SK-N-SH treated with all-trans-retinoic acid at 6 μM for 48 hours (cell line): ENCODE results near the gene CACNA1B.

ENCODE experiments used
- BACH2 ChIP-seq: fragments of 250-450 bp; sonication (Bioruptor Pico); IDR thresholded peaks from 2 replicates; pipeline ENCODE4 v1.9.0; 2021; ENCODE audit warnings: mild to moderate bottlenecking, borderline replicate concordance
- ISL1 ChIP-seq: fragments of 250-450 bp; sonication (Bioruptor Pico); IDR thresholded peaks from 2 replicates; pipeline ENCODE4 v2.1.2; 2022; ENCODE audit warnings: mild to moderate bottlenecking, moderate library complexity
- OSR1 ChIP-seq: fragments of 250-450 bp; sonication (Bioruptor Pico); IDR thresholded peaks from 2 replicates; pipeline ENCODE4 v1.8.0; 2022; ENCODE audit warnings: moderate library complexity, mild to moderate bottlenecking, inconsistent platforms
- RARB ChIP-seq: fragments of 250-450 bp; sonication (Bioruptor Pico); IDR thresholded peaks from 2 replicates; pipeline ENCODE4 v1.8.0; 2021; ENCODE audit warnings: mild to moderate bottlenecking, moderate library complexity
- SNAI2 ChIP-seq: fragments of 250-450 bp; sonication (Bioruptor Pico); IDR thresholded peaks from 2 replicates; pipeline ENCODE4 v1.5.0; 2020; ENCODE audit warnings: mild to moderate bottlenecking, moderate library complexity
- TOX ChIP-seq: fragments of 250-450 bp; sonication (Bioruptor Pico); IDR thresholded peaks from 2 replicates; pipeline ENCODE4 v1.8.0; 2021; ENCODE audit warnings: mild to moderate bottlenecking, moderate library complexity, borderline replicate concordance
- ZFP3 ChIP-seq: fragments of 250-450 bp; sonication (Bioruptor Pico); IDR thresholded peaks from 2 replicates; pipeline ENCODE4 v1.5.0; 2020; ENCODE audit warnings: mild to moderate bottlenecking, moderate library complexity
- ZFP30 ChIP-seq: fragments of 450-650 bp; formaldehyde crosslinking; IDR thresholded peaks from 2 replicates; pipeline ENCODE4 v1.5.0; 2022; ENCODE audit warnings: mild to moderate bottlenecking, moderate library complexity
- ZNF565 ChIP-seq: fragments of 450-650 bp; formaldehyde crosslinking; conservative IDR thresholded peaks from 2 replicates; pipeline ENCODE4 v1.5.0; 2020; ENCODE audit warnings: low read depth, mild to moderate bottlenecking, moderate library complexity
- ZNF8 ChIP-seq: fragments of 450-650 bp; formaldehyde crosslinking; IDR thresholded peaks from 2 replicates; pipeline ENCODE4 v1.5.0; 2020; ENCODE audit warnings: mild to moderate bottlenecking, moderate library complexity
- TF ChIP-seq, protein P1 (sequence below): fragments of 250-450 bp; sonication (Bioruptor Pico); IDR thresholded peaks from 2 replicates; pipeline ENCODE4 v1.5.1; 2020; ENCODE audit warnings: low read depth, mild to moderate bottlenecking, moderate library complexity
- TF ChIP-seq, protein P2 (sequence below): fragments of 250-450 bp; sonication (Bioruptor Pico); IDR thresholded peaks from 2 replicates; pipeline ENCODE4 v1.5.0; 2020; ENCODE audit warnings: mild to moderate bottlenecking, moderate library complexity

DNA sequence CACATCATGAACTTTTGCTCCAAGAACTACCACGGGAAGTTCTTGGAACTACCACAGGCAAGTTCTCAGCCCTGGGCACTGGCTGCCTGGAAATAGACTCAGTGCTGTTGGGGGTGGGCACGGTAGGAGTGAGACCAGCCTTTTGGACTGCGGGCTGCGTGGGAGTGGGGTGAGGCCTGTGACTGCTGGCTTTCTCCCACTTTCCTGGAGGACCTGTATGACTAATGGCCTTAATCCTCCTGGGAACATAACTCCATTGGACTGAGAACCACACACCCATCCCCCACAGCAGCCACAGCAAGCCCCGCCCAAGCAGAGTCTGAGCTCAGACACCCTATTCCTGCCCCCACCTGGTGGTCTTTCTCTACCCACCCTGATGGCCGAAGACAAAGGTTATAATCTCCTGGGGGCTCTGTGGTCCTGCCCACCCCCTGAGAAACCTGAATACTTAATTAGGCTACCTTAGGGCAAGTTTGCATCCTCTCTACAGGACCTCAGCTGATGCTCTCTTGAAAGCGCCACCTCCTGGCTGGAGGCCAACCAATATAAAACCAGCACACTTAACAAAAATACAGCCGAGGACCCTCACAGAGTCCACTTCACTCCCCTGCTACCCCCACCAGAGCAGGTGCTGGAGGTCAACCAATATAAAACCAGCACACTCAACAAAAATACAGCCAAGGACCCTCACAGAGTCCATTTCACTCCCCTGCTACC, 112.6 kb downstream of the CACNA1B start:
- TF ChIP-seq BACH2 (no peak), ZNF565 (CRISPR knock-in tag) (no peak), ISL1 (CRISPR knock-in tag) (no peak), ZNF8 (no peak), RARB (CRISPR knock-in tag) (no peak), ZFP30 (CRISPR knock-in tag) (no peak), OSR1 (CRISPR knock-in tag) (no peak), SNAI2 (CRISPR knock-in tag) (no peak), ZFP3 (CRISPR knock-in tag) (no peak), TOX (CRISPR knock-in tag) (no peak)
- TF ChIP-seq, protein P1, sequence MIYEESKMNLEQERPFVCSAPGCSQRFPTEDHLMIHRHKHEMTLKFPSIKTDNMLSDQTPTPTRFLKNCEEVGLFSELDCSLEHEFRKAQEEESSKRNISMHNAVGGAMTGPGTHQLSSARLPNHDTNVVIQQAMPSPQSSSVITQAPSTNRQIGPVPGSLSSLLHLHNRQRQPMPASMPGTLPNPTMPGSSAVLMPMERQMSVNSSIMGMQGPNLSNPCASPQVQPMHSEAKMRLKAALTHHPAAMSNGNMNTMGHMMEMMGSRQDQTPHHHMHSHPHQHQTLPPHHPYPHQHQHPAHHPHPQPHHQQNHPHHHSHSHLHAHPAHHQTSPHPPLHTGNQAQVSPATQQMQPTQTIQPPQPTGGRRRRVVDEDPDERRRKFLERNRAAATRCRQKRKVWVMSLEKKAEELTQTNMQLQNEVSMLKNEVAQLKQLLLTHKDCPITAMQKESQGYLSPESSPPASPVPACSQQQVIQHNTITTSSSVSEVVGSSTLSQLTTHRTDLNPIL (CRISPR knock-in tag): no peak
- TF ChIP-seq, protein P2, sequence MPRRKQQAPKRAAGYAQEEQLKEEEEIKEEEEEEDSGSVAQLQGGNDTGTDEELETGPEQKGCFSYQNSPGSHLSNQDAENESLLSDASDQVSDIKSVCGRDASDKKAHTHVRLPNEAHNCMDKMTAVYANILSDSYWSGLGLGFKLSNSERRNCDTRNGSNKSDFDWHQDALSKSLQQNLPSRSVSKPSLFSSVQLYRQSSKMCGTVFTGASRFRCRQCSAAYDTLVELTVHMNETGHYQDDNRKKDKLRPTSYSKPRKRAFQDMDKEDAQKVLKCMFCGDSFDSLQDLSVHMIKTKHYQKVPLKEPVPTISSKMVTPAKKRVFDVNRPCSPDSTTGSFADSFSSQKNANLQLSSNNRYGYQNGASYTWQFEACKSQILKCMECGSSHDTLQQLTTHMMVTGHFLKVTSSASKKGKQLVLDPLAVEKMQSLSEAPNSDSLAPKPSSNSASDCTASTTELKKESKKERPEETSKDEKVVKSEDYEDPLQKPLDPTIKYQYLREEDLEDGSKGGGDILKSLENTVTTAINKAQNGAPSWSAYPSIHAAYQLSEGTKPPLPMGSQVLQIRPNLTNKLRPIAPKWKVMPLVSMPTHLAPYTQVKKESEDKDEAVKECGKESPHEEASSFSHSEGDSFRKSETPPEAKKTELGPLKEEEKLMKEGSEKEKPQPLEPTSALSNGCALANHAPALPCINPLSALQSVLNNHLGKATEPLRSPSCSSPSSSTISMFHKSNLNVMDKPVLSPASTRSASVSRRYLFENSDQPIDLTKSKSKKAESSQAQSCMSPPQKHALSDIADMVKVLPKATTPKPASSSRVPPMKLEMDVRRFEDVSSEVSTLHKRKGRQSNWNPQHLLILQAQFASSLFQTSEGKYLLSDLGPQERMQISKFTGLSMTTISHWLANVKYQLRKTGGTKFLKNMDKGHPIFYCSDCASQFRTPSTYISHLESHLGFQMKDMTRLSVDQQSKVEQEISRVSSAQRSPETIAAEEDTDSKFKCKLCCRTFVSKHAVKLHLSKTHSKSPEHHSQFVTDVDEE (CRISPR knock-in tag): no peak
